Measurements from ENCODE around the gene ZNF132. TPM values are rescaled to one million over a fixed set of nuclear protein-coding genes. Genes with fewer than 3 reads are reported as not detected.

Gene ZNF132
- total and polyA plus RNA-seq, 9 of the 15 experiments (the other 6 are each of a cell fraction or from before 2014, with no cell fraction given) = 0.03 to 0.42 (median 0.10) TPM; not detected in 5

DNA sequence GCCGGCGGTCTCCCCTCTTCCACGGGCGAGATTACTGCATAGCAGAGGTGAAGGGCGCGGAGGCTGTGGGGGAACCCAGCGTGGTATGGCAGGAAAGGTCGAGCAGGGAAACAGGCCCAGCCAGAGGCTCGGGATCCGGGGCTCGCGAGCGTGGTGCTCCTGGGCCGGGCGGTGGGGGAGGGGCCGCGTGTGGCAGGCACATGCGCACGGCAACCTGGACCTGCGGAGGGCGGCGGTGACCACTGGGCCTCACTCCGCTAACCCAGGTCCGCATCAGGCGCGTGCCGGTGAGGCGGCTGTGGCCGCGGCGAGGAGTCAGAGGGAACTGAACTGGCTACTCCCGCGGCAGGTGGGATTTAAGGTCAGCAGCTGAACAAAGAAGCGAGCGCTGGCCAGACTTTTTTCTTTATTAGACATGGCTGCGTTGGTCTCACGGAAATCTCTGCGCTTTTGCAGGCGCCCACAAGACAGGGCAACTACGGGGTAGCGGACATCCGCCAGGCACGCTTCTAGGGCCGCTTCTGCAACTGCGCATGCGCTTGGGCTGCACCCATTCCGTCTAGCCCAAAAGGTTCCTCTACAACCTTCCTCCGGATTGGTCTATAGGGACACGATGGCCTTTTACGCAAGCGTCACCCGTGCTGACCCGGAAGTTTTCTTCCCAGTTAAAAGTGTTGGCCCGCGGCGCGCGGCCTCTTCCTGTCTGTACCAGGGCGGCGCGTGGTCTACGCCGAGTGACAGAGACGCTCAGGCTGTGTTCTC is 53.2 kb downstream of the ZNF132 start, which contains the start of gene RPS5 (continued):
- TF ChIP-seq SMAD1 (IDR thresholded peaks at IDR 0.05; ENCODE audit: low read depth, low read length, partially characterized antibody) (no peak), ILK (tag; IDR thresholded peaks at IDR 0.05; ENCODE audit: borderline replicate concordance, low read depth) (no peak), TRIM24 (IDR thresholded peaks at IDR 0.05) (peak in 1 of 2 experiments; percentile 44; a peak in 1 of 4 replicates), SPI1 (IDR thresholded peaks at IDR 0.05; ENCODE audit: borderline replicate concordance, low read depth, low read length) (no peak), TGIF2 (CRISPR knock-in tag; IDR thresholded peaks at IDR 0.05) (no peak), BCOR (IDR thresholded peaks at IDR 0.05) (peak; percentile 56; the same call in 1 of the 2 replicates), KLF10 (CRISPR knock-in tag; IDR thresholded peaks at IDR 0.05) (no peak), MTA1 (IDR thresholded peaks at IDR 0.05; ENCODE audit: borderline replicate concordance) (no peak), ZNF146 (CRISPR knock-in tag; IDR thresholded peaks at IDR 0.05; ENCODE audit: unreplicated experiment) (no peak), CHCHD3 (CRISPR knock-in tag; IDR thresholded peaks at IDR 0.05) (no peak), POU5F1 (IDR thresholded peaks at IDR 0.05; ENCODE audit: borderline replicate concordance, low read depth, low read length, partially characterized antibody) (peak; percentile 10), ZNF695 (CRISPR knock-in tag; IDR thresholded peaks at IDR 0.05) (no peak), ATF1 (CRISPR knock-in tag; IDR thresholded peaks at IDR 0.05) (no peak; the same call in 1 of the 2 replicates), ATF1 (tag; IDR thresholded peaks at IDR 0.05) (peak; percentile 95), HLTF (IDR thresholded peaks at IDR 0.05) (no peak), ZNF408 (CRISPR knock-in tag; IDR thresholded peaks at IDR 0.05; ENCODE audit: low read depth) (no peak), ZNF274 (IDR thresholded peaks at IDR 0.05; ENCODE audit: borderline replicate concordance, low read depth, low read length) (no peak), ZNF444 (CRISPR knock-in tag; IDR thresholded peaks at IDR 0.05) (no peak), RCOR1 (IDR thresholded peaks at IDR 0.05; ENCODE audit: borderline replicate concordance in 1 of 2, low read depth in 2 of 2, low read length in 2 of 2) (no peak), PYGO2 (tag; IDR thresholded peaks at IDR 0.05) (no peak), YY1 (IDR thresholded peaks at IDR 0.05; ENCODE audit: borderline replicate concordance in 1 of 3, control insufficient read depth in 1 of 3, extremely low read depth in 1 of 3, insufficient read depth in 3 of 3, insufficient read length in 1 of 3, insufficient replicate concordance in 2 of 3, low read depth in 1 of 3, low read length in 2 of 3) (peak in 2 of 3 experiments; percentile 25 to 45), PRMT5 (CRISPR knock-in tag; IDR thresholded peaks at IDR 0.05) (no peak), COPS2 (conservative IDR thresholded peaks at IDR 0.05) (no peak), DIDO1 (tag; IDR thresholded peaks at IDR 0.05; ENCODE audit: low read depth) (peak; percentile 16; the same call in 1 of the 2 replicates)
- TF ChIP-seq, protein P1, sequence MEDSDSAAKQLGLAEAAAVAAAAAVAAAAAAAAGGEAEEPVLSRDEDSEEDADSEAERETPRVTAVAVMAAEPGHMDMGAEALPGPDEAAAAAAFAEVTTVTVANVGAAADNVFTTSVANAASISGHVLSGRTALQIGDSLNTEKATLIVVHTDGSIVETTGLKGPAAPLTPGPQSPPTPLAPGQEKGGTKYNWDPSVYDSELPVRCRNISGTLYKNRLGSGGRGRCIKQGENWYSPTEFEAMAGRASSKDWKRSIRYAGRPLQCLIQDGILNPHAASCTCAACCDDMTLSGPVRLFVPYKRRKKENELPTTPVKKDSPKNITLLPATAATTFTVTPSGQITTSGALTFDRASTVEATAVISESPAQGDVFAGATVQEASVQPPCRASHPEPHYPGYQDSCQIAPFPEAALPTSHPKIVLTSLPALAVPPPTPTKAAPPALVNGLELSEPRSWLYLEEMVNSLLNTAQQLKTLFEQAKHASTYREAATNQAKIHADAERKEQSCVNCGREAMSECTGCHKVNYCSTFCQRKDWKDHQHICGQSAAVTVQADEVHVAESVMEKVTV (CRISPR knock-in tag; IDR thresholded peaks at IDR 0.05) = no peak
- TF ChIP-seq, protein P2, sequence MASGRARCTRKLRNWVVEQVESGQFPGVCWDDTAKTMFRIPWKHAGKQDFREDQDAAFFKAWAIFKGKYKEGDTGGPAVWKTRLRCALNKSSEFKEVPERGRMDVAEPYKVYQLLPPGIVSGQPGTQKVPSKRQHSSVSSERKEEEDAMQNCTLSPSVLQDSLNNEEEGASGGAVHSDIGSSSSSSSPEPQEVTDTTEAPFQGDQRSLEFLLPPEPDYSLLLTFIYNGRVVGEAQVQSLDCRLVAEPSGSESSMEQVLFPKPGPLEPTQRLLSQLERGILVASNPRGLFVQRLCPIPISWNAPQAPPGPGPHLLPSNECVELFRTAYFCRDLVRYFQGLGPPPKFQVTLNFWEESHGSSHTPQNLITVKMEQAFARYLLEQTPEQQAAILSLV (tag; IDR thresholded peaks at IDR 0.05) = no peak

Data from K562 (cell line).